ENCODE data around the gene CADM3.

CADM3 gene

GRCh38 chr1:159172614-159173291, 1.3 kb downstream of the CADM3 start:
- peak in 22 of 56 donors; percentile 11 to 60 (median 38) for DNase-seq

- no peak for DNase-seq
These were observed 1.9 kb downstream of the CADM3 start for GRCh38 chr1:159173320-159173719.

GRCh38 chr1:159175571-159175970, 4.2 kb downstream of the CADM3 start:
- no peak for DNase-seq

GRCh38 chr1:159177272-159177907, 6.0 kb downstream of the CADM3 start:
- no peak for DNase-seq

GRCh38 chr1:159179906-159180305, 8.5 kb downstream of the CADM3 start:
- no peak for DNase-seq

- no peak for DNase-seq
These were observed 9.1 kb downstream of the CADM3 start for GRCh38 chr1:159180516-159180915.

- no peak for DNase-seq
These were observed 10.1 kb downstream of the CADM3 start for GRCh38 chr1:159181328-159182024.

- DNase-seq: peak in 1 of 56 donors; percentile 38
These were observed 12.8 kb downstream of the CADM3 start for GRCh38 chr1:159184201-159184600.

- DNase-seq: no peak
These were observed 13.7 kb downstream of the CADM3 start for GRCh38 chr1:159185121-159185520.

- no peak for DNase-seq
These were observed 15.6 kb downstream of the CADM3 start for GRCh38 chr1:159187033-159187432.

- DNase-seq: no peak
These were observed 16.4 kb downstream of the CADM3 start for GRCh38 chr1:159187647-159188374.

GRCh38 chr1:159188375-159188788, 17.0 kb downstream of the CADM3 start:
- DNase-seq: peak in 32 of 56 donors; percentile 6 to 75 (median 34)

GRCh38 chr1:159190441-159190840, 19.0 kb downstream of the CADM3 start:
- no peak for DNase-seq

- DNase-seq: no peak
These were observed 25.1 kb downstream of the CADM3 start for GRCh38 chr1:159196543-159196942.

- DNase-seq: peak in 43 of 56 donors; percentile 13 to 89 (median 49)
These were observed 26.4 kb downstream of the CADM3 start for GRCh38 chr1:159197561-159198557.

- no peak for DNase-seq
These were observed 28.5 kb downstream of the CADM3 start for GRCh38 chr1:159199901-159200300.

- DNase-seq: no peak
These were observed 29.4 kb downstream of the CADM3 start for GRCh38 chr1:159200769-159201168.

GRCh38 chr1:159201642-159202041, 30.2 kb downstream of the CADM3 start:
- no peak for DNase-seq

GRCh38 chr1:159203610-159204009, 32.2 kb downstream of the CADM3 start:
- no peak for DNase-seq

All from nucleus accumbens (tissue), 56 donors.